Erythroblast (primary cell): Measurements from ENCODE around the gene RNASEH2B.

ENCODE experiments used
- DNase-seq, 2 experiments: peaks; one replicate each; lab custom pipeline; 2025; lab: John Stamatoyannopoulos, UW
- GATA1 ChIP-seq: IDR thresholded peaks from 2 replicates; pipeline ENCODE4 v1.6.1; 2011; ENCODE audit warnings: low read depth, mild to moderate bottlenecking, control low read depth, low read length, moderate library complexity
- POLR2A ChIP-seq: IDR thresholded peaks from 2 replicates; pipeline ENCODE4 v1.6.1; 2011; ENCODE audit warnings: mild to moderate bottlenecking, low read length

Gene RNASEH2B, protein sequence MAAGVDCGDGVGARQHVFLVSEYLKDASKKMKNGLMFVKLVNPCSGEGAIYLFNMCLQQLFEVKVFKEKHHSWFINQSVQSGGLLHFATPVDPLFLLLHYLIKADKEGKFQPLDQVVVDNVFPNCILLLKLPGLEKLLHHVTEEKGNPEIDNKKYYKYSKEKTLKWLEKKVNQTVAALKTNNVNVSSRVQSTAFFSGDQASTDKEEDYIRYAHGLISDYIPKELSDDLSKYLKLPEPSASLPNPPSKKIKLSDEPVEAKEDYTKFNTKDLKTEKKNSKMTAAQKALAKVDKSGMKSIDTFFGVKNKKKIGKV

DNA sequence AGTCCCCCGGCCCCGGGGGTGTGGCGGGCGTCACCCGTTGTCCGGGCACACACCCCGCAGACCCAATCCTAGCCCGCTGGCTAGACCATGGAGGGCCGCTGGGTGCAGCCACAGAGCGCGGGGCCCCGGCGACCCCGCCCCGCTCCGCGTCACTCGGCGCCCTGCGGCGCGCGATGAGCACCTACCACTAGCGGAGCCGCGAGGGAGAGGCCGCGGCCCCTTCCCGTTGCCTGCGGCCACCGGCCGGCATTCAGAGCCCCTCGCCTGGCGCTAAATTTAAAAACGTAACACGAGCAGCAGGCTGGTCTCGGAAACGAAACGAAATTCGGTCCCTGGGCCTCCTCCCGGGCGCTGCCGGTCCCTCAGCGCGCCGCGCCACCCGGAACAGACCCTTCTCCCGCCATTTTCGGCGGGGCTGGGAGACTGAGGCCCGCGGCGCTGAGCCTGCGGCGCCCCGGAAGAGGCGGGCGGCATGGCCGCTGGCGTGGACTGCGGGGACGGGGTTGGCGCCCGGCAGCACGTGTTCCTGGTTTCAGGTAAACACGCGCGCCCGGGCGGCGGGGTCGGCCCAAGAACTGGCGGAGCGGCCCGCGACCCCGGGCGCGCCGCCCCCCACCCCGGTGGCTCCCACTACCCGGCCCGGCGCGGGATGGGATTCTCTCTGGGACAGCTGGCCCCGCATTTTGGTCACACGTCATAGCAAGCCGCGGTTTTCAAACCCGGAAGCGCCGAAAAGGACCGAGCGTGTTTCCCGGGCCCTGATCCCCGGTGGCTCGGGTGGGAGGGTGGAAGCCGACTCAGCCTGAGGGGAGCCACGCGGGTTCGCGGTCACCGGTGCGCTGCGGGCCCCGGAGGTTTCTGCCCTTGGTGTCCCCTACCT lies at the start of gene RNASEH2B:
Gene RNASEH2B, plus strand, starts transcription at position 187 of the 880 bp plus-strand sequence. Its CDS starts 286 bp downstream, at position 473.
- TF ChIP-seq GATA1, result no peak
- peak; percentile 95 for TF ChIP-seq POLR2A
- DNase-seq, result peak; percentile 85 to 89

DNA sequence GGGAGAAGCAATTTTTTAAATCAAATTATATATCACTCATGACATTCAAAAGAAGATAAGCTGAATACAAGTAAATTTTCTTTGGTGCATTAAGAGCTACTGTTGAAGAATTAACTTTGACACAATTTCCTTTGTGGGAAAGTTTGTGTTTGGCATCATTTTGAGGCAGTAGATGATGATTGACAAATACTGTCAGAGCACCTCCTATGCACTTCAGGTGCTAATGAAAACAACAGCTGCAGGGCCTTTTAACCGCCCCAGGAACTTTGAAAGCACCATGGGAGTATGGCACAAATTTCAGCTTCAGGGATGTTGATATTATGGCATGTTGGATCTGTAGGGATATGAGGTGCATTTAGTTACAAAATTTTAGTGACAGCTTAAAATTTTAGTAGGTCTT lies 45.1 kb upstream of the RNASEH2B start:
- TF ChIP-seq GATA1, result no peak
- no peak for TF ChIP-seq POLR2A
- no peak for DNase-seq

DNA sequence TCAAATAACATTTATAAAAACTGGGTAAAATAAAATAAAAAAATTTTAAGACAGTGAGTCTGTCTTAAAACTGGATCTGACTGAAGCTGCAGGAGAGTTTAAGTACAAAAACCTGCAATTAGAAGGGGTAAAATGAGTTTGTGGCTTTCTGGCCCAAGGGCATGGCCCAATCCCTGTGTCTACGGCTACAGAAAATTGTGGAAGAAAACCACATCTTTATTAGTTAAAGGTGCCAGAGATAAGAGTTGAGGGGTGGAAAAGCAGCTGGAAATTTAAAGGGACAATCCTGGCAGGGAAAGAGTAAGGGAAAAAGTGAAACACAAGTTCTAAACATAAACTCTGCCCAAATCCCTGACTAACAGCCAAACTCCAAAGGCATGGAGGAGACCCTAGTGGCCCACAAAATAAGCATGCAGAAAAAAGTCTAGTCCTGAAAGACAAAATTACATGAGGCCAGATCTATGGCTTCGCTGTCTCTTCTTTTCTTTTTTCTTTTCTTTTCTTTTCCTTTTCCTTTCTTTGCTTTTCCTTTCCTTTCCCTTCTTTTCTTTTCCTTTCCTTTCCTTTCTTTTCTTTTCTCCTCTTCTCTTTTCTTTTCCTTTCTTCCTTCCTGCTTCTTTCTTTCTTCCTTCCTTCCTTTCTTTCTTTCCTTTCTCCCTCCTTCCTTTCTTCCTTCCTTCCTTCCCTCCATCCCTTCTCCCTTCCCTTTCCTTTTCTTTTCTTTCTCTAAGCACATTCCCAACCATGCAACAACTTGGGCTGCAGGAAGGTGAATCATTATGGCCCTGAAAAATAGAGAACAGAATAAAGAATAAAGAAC lies 42.6 kb upstream of the RNASEH2B start:
- DNase-seq, result no peak
- TF ChIP-seq GATA1 (no peak), POLR2A (no peak)

DNA sequence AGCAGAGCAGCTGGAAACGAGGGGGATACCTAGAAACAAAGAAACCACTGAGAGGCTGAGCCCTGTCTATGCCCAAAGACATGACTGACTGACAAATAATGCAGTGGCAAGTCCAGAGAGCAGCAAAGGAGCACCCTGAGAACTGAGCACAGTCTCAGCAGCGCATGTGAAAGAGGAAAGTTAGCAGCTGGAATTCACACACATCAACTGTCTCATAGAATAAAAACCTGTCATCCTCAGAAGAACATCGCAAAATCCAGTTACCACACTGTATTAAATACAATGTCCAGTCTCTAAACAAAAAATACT lies 42.0 kb upstream of the RNASEH2B start:
- TF ChIP-seq POLR2A (no peak), GATA1 (no peak)

DNA sequence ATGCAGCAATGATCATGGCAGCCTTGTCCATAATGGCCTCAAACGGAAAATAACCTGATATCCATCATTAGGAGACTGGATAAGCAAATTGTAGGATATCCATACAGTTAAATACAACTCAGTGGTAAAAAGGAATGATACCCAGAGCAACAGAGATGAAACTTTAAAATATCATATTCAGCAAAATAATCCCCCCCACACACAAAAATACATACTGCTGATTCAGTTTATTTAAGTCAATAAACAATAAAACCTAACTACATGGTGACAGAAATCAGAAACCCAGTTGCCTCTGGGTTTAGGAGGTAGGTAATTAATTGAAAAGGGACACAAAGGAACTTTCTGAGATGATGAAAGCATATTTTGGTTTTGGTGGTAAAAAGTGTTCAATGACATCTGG lies 38.2 kb upstream of the RNASEH2B start:
- TF ChIP-seq POLR2A, result no peak
- no peak for TF ChIP-seq GATA1
- no peak for DNase-seq

More for the DNA sequence above, 42.0 kb upstream of the RNASEH2B start:
- DNase-seq, result no peak

DNA sequence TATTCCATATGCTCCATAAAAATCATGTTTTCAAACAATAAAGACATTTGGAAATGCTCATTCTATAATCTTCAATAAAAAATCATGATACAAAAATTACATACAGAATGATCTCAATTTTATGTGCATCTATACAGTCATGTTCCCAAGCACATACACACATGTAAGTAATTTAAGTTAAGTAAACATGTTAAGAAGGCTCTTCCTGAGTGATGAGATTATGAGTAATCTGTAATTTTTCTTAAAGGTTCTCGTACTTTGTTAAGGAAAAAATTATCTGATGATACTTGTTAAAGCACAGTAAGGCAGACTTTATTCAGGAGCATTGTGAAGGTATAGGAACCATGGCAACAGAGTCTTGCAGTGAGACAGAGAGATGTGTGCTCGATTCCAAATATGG lies 36.1 kb upstream of the RNASEH2B start:
- DNase-seq, result no peak
- TF ChIP-seq POLR2A (no peak), GATA1 (no peak)

DNA sequence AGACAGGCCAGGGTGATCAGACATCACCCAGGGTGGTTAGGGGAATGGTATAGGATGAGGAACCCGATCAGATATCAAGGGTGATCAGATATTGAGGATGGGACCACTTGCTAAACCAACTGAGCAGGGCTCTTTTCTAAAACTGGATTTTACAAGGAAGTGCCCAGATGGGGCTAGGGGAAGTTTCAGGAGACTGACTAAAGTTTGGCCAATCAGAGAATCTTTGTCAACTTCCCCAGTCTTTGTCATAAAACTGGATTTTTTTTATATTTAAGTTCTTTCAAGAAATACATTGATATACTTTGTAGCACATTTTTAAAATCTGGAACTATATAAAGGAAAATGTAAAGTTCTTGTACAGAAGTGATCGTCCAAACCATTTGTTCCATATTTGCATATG lies 35.6 kb upstream of the RNASEH2B start:
- no peak for DNase-seq
- TF ChIP-seq GATA1 (no peak), POLR2A (no peak)

DNA sequence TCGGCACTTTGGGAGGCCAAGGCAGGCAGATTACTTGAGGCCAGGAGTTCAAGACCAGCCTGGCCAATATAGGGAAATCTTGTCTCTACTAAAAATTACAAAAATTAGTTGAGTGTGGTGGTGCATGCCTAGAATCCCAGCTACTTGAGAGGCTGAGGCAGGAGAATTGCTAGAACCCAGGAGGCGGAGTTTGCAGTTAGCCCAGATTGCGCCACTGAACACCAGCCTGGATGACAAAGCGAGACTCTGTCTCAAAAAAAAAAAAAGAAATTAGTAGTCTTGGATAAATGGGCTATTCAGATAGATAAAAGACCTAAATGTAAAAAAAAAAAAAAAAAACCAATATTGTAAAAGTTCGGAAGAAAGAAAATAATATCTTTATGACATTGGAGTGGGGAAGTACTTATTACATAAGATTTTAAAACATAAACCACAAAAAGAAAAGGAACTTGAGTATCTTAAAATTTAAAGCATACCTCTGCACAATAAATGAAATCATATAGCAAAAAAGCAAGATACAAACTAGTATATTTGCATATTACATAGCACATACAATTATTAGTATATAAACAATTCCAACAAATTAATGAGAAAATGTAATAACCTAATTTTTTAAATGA lies 26.7 kb upstream of the RNASEH2B start:
- TF ChIP-seq POLR2A (no peak), GATA1 (no peak)
- DNase-seq, result no peak

DNA sequence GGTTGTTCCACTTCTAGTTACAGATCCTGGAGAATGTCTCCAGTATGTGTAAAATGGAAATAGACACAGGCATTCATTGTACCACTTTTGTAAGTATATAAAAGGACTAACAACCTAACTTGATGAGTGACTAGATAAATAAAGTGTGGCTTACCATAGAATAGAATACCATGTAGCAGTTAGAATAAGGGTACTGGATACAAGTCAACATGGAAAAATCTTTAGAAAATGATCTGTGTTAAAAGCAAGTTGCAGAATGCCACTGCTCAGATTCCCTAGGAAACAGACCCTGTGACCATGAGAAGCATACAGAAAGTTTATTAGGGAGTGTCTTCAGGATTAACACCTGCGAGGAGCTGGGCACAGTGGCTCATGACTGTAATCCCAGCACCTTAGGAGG lies 25.9 kb upstream of the RNASEH2B start:
- no peak for DNase-seq
- TF ChIP-seq GATA1, result no peak
- TF ChIP-seq POLR2A, result no peak

DNA sequence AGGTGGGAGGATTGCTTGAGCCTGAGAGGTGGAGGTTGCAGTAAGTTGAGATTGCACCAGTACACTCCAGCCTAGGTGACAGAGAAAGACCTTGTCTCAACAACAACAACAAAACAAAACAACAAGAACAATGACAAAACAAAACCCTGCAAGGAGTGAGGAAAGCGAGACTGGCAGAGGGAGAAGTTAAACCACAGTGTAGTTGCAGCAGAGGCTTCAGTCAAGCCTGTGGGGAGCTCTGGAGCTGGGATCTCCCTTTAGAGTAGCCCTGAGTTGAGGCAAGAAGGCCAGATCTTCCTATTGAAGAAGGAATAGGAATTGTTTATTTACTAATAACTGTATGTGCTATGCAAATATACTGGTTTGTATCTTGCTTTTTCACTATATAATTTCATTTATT lies 25.3 kb upstream of the RNASEH2B start:
- TF ChIP-seq POLR2A (no peak), GATA1 (no peak)

DNA sequence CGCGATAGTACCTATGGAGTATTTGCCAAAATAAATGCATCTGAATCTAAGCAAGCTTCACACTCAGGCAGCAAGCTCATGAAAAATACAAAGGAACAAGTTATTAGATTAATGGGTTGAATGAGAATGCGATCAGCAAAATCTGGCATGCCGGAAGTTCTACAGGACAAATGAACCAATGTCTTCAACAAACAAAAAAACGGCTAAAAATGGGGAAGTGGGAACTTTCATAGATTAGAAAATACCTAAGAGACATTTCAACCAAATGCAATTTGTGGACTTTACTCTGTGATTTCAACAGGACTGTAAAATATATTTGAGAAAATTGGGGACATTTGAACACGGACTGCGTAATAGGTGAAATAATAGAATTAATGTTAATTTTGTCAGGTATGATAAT lies 22.4 kb upstream of the RNASEH2B start:
- DNase-seq, result no peak
- TF ChIP-seq GATA1, result no peak
- no peak for TF ChIP-seq POLR2A

More for the DNA sequence above, 25.3 kb upstream of the RNASEH2B start:
- no peak for DNase-seq

DNA sequence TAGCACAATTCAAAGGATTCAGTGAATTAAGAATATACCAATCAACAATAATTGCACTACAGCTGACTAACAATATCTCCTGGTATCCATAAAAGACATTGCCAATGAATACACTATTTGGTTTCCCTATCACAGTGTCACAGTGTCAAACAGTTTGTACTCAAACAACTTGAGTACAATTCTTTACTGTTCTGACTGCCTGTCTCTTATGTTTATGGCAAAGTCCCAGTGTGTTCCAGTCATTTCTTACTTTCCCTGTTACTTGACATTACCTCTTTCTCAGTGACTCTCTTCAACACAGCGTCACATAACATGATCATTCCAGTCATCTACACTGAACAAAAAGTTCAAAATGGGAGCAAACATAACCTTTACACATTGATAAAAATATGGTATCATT lies 21.2 kb upstream of the RNASEH2B start:
- TF ChIP-seq POLR2A (no peak), GATA1 (no peak)
- DNase-seq, result no peak

DNA sequence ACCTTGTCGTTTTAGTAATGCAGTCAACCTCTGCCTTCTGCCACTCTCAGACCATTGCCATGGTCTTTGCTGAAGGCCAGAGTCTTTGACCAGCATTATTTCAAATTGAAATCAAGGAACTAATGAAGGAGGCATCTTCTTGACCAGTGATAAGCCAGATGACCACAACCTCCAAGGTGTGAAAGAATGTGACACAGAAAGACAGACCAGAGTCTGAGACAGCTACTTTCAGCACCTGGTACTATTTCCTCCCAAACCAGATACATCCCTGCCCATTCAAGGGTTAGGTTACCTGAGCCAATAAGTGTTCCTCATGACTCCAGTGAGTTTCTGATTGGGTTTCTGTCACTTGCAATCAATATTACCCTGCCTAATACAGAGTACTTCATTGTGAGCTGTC lies 20.3 kb upstream of the RNASEH2B start:
- DNase-seq, result no peak

DNA sequence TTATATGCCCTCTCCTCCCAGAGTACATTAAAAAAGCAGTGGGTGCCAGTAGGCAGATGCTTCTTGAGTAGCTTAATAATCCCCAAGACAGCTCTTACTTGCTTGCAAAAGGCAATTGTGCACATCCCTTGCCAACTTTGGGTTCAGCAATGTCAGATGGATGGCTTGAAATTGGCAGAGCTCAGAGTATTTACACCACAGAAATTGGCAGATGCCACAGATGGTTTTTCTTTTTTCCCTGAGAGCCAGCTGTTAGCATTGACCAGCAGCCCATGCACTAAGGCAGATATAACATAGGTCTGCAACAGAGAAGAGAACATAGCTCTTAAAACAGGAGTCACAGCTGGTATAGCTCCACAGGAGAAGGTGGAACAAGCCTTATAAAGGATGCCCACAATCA lies 18.4 kb upstream of the RNASEH2B start:
- TF ChIP-seq POLR2A (no peak), GATA1 (no peak)
- DNase-seq, result no peak

More for the DNA sequence above, 20.3 kb upstream of the RNASEH2B start:
- TF ChIP-seq GATA1 (no peak), POLR2A (no peak)
